Adrenal gland (tissue), 5 donors: ENCODE results near the gene RPL35.

Experiments used
- CTCF ChIP-seq, 6 experiments: fragments of 450-650 bp in 4 of 6; fragments of 200-600 bp in 2 of 6; sonication (generic) in 1 of 6; IDR thresholded peaks; 1 replicate in 5 of 6; 2 replicates in 1 of 6; pipeline versions ENCODE4 v1.5.1 to v1.8.0; 2016 to 2021; ENCODE audit warnings: antibody characterized with exemption in 6 of 6, mild to moderate bottlenecking in 2 of 6, moderate library complexity in 1 of 6
- POLR2A ChIP-seq, 2 donors: fragments of 450-650 bp; IDR thresholded peaks; one replicate each; pipeline ENCODE4 v1.6.1; 2017; ENCODE audit warnings: antibody characterized with exemption in 2 of 2, mild to moderate bottlenecking in 2 of 2, moderate library complexity in 1 of 2
- donor health status: DM: no; HTN: no; CAD: no.

- TF ChIP-seq POLR2A (IDR thresholded peaks at IDR 0.05): no peak
- TF ChIP-seq CTCF (IDR thresholded peaks at IDR 0.05): no peak
Measured at GRCh38 chr9:124908098-124908497, 46.3 kb upstream of the RPL35 start.
